ENCODE measurements around the gene CD48.

DNA sequence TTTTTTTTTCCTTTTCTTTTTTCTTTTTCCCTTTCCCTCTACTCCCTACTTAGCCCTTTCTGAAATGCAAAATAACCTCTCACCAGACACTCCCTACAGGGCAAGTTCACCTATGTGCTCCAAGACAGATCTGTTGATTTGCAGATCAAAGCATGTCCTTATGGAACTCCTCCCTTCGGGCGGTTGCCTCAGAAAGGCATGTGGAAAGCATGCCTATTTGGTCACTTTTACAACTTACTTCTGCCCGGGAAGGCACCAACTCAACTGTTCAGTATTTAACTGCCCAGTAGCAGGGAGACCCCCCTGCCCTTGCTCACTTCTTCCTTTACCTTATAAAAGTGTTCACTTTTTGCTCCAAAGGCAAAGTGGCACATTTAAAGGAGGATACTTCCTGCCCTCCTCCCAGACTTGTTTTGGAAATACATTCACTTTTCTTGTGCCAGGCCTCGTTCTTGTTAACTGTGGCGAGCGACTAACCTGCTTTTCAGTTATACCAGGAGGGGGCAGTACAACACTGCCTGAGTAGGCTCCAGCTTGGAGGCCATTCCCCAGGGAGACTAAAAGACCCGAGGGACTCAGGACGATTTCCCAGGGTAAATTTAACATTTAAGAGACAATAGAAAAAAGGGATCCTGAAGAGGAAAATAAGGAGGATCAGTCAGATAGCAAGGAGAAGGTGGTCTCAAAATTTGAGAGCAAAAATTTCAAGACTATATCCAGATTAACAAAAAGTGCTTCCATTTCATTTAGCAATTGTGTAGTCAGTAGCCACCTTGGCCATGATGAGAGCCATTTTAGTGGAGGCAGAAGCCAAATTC, 15.1 kb upstream of the CD48 start:
- peak; percentile 13 to 73 (median 58) for TF ChIP-seq CTCF (IDR thresholded peaks at IDR 0.05)
- TF ChIP-seq EP300 (IDR thresholded peaks at IDR 0.05): no peak
- TF ChIP-seq POLR2AphosphoS5 (IDR thresholded peaks at IDR 0.05): no peak
